Measurements from ENCODE around the gene KLF6. TPM values are rescaled to one million over a fixed set of nuclear protein-coding genes. Genes with fewer than 3 reads are reported as not detected.
A peak's percentile ranks its signal among the peaks of the same experiment; 100 is the strongest.

The KLF6 gene
- total and polyA plus RNA-seq, 9 of the 15 experiments (the other 6 are each of a cell fraction or from before 2014, with no cell fraction given): 3.2 to 23.9 (median 8.0) TPM

DNA sequence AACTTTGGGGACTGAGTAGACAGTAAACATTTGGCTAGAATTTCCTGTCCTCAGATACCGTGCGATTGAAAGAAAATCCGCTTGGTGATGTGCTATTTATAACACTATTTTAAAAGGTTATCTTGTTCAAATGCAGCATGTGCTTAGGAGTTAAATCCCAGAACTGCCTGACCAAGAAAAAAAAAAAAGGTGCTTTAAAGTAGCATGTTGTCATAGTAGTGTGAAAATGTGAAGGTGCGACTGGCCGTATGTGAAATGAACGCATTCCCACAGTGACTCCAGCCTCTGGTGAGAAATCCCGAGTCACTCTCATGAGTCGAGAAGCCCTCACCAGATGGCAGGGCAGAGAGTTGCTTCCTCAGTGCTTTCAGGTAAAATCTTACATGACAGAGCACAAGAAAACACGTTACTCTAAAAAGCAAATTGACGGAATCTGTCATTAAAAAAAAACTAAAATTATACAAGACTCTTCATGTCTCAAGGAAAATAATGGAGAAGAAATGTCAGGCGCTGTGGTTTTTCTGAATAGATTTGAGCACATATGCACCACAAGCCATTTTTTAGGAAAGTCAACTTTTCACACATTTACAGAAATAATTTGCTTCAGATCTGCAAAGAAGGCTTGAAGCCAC is 18.4 kb upstream of the KLF6 start (continued):
- TF ChIP-seq PTBP1 (IDR thresholded peaks at IDR 0.05; ENCODE audit: low read depth, low read length) (no peak), COPS2 (conservative IDR thresholded peaks at IDR 0.05) (no peak), SPI1 (IDR thresholded peaks at IDR 0.05; ENCODE audit: borderline replicate concordance, low read depth, low read length) (no peak), HMGN3 (IDR thresholded peaks at IDR 0.05; ENCODE audit: borderline replicate concordance, extremely low read depth, insufficient read length, low read depth, low read length) (no peak)
- TF ChIP-seq, protein P1, sequence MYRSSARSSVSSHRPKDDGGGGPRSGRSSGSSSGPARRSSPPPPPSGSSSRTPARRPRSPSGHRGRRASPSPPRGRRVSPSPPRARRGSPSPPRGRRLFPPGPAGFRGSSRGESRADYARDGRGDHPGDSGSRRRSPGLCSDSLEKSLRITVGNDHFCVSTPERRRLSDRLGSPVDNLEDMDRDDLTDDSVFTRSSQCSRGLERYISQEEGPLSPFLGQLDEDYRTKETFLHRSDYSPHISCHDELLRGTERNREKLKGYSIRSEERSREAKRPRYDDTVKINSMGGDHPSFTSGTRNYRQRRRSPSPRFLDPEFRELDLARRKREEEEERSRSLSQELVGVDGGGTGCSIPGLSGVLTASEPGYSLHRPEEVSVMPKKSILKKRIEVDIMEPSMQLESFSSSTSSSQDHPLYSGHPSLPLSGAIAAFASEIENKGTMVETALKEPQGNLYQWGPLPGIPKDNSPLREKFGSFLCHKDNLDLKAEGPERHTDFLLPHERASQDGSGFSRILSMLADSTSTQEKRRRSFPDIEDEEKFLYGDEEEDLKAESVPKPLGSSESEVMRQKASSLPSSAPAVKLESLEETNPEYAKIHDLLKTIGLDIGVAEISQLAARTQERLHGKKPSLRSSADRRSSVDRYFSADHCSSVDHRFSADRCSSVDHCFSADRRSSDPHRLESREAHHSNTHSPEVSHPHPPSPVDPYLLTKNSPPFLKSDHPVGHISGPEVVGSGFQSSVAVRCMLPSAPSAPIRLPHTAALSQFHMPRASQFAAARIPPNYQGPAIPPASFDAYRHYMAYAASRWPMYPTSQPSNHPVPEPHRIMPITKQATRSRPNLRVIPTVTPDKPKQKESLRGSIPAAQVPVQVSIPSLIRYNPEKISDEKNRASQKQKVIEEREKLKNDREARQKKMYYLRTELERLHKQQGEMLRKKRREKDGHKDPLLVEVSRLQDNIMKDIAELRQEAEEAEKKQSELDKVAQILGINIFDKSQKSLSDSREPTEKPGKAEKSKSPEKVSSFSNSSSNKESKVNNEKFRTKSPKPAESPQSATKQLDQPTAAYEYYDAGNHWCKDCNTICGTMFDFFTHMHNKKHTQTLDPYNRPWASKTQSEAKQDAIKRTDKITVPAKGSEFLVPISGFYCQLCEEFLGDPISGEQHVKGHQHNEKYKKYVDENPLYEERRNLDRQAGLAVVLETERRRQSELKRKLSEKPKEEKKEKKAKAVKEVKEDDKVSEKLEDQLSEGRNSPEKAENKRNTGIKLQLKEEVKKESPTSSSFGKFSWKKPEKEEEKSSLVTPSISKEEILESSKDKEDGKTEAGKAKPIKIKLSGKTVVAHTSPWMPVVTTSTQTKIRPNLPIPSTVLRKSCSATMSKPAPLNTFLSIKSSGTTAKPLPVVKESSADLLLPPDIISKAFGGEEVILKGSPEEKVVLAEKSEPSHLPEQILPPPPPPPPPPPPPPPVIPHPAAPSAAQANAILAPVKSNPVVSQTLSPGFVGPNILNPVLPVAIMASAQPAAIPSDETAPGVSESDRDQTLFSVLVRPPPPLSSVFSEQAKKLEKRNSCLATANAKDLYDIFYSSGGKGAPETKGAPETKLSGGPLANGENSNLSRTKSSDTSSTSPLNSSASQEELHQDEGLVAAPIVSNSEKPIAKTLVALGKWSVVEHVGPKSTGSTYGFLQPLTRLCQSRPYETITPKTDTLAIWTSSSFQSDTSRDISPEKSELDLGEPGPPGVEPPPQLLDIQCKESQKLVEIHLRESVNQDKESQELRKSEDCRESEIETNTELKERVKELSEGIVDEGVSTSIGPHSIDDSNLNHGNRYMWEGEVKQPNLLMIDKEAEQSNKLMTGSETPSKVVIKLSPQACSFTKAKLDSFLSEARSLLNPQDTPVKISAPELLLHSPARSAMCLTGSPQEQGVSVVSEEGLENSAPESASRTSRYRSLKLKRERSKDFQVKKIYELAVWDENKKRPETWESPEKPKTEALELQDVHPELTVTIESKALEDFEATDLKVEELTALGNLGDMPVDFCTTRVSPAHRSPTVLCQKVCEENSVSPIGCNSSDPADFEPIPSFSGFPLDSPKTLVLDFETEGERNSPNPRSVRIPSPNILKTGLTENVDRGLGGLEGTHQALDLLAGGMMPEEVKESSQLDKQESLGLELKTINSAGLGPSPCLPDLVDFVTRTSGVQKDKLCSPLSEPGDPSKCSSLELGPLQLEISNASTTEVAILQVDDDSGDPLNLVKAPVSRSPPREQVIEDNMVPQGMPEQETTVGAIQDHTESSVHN (IDR thresholded peaks at IDR 0.05; ENCODE audit: borderline replicate concordance in 1 of 2, low read depth in 1 of 2): 0 out of 4 replicates have a peak, but pooled peaks of 1 of the 2 experiments have one; percentile 29
- TF ChIP-seq, protein P2, sequence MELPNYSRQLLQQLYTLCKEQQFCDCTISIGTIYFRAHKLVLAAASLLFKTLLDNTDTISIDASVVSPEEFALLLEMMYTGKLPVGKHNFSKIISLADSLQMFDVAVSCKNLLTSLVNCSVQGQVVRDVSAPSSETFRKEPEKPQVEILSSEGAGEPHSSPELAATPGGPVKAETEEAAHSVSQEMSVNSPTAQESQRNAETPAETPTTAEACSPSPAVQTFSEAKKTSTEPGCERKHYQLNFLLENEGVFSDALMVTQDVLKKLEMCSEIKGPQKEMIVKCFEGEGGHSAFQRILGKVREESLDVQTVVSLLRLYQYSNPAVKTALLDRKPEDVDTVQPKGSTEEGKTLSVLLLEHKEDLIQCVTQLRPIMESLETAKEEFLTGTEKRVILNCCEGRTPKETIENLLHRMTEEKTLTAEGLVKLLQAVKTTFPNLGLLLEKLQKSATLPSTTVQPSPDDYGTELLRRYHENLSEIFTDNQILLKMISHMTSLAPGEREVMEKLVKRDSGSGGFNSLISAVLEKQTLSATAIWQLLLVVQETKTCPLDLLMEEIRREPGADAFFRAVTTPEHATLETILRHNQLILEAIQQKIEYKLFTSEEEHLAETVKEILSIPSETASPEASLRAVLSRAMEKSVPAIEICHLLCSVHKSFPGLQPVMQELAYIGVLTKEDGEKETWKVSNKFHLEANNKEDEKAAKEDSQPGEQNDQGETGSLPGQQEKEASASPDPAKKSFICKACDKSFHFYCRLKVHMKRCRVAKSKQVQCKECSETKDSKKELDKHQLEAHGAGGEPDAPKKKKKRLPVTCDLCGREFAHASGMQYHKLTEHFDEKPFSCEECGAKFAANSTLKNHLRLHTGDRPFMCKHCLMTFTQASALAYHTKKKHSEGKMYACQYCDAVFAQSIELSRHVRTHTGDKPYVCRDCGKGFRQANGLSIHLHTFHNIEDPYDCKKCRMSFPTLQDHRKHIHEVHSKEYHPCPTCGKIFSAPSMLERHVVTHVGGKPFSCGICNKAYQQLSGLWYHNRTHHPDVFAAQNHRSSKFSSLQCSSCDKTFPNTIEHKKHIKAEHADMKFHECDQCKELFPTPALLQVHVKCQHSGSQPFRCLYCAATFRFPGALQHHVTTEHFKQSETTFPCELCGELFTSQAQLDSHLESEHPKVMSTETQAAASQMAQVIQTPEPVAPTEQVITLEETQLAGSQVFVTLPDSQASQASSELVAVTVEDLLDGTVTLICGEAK (IDR thresholded peaks at IDR 0.05): no peak
- TF ChIP-seq, protein P2 (CRISPR knock-in tag; IDR thresholded peaks at IDR 0.05): no peak
- TF ChIP-seq, protein P3, sequence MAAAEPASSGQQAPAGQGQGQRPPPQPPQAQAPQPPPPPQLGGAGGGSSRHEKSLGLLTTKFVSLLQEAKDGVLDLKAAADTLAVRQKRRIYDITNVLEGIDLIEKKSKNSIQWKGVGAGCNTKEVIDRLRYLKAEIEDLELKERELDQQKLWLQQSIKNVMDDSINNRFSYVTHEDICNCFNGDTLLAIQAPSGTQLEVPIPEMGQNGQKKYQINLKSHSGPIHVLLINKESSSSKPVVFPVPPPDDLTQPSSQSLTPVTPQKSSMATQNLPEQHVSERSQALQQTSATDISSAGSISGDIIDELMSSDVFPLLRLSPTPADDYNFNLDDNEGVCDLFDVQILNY (CRISPR knock-in tag; IDR thresholded peaks at IDR 0.05): no peak

All from K562 (cell line).